ENCODE data around the gene HSD3B7.
"Not testable (repeated sequence)": the region's sequence is repeated elsewhere in the genome, so short reads cannot be mapped to it uniquely, and the experiment has no call there.

The HSD3B7 gene

GRCh38 chr16:30984669-30985400, at the start of gene HSD3B7:
Gene HSD3B7 (plus strand): TSS chr16:30985207. CDS start chr16:30985659, 452 bp downstream.
- no peak for FAIRE-seq

- FAIRE-seq, result no peak
Observed at GRCh38 chr16:30937692-30938091, 47.3 kb upstream of the HSD3B7 start.

- FAIRE-seq, result not testable (repeated sequence)
Observed at GRCh38 chr16:30939571-30939970, 45.4 kb upstream of the HSD3B7 start.

- no peak for FAIRE-seq
Observed at GRCh38 chr16:30941600-30942425, 43.2 kb upstream of the HSD3B7 start.

GRCh38 chr16:30942426-30942806, 42.6 kb upstream of the HSD3B7 start:
- no peak for FAIRE-seq

GRCh38 chr16:30944352-30944751, 40.7 kb upstream of the HSD3B7 start:
- FAIRE-seq, result no peak

- FAIRE-seq, result no peak
Observed at GRCh38 chr16:30946671-30947540, 38.1 kb upstream of the HSD3B7 start.

- FAIRE-seq, result no peak
Observed at GRCh38 chr16:30947541-30947858, 37.5 kb upstream of the HSD3B7 start.

GRCh38 chr16:30947859-30948666, 36.9 kb upstream of the HSD3B7 start:
- FAIRE-seq, result no peak

- FAIRE-seq, result no peak
Observed at GRCh38 chr16:30948667-30949649, 36.0 kb upstream of the HSD3B7 start, which contains the start of gene ORAI3. Gene ORAI3 (plus strand): TSS chr16:30949068. CDS start chr16:30949290, 222 bp downstream.

GRCh38 chr16:30949650-30950515, 35.1 kb upstream of the HSD3B7 start:
- FAIRE-seq, result no peak

GRCh38 chr16:30950516-30951065, 34.4 kb upstream of the HSD3B7 start:
- no peak for FAIRE-seq

GRCh38 chr16:30951193-30951592, 33.8 kb upstream of the HSD3B7 start:
- no peak for FAIRE-seq

- FAIRE-seq, result no peak
Observed at GRCh38 chr16:30951750-30952149, 33.3 kb upstream of the HSD3B7 start.

GRCh38 chr16:30953111-30953510, 31.9 kb upstream of the HSD3B7 start:
- FAIRE-seq, result no peak

GRCh38 chr16:30953511-30954124, 31.4 kb upstream of the HSD3B7 start:
- no peak for FAIRE-seq

GRCh38 chr16:30954993-30955392, 30.0 kb upstream of the HSD3B7 start:
- no peak for FAIRE-seq

- no peak for FAIRE-seq
Observed at GRCh38 chr16:30956601-30957455, 28.2 kb upstream of the HSD3B7 start.
